Measurements from ENCODE around the gene KHDRBS2.

DNA sequence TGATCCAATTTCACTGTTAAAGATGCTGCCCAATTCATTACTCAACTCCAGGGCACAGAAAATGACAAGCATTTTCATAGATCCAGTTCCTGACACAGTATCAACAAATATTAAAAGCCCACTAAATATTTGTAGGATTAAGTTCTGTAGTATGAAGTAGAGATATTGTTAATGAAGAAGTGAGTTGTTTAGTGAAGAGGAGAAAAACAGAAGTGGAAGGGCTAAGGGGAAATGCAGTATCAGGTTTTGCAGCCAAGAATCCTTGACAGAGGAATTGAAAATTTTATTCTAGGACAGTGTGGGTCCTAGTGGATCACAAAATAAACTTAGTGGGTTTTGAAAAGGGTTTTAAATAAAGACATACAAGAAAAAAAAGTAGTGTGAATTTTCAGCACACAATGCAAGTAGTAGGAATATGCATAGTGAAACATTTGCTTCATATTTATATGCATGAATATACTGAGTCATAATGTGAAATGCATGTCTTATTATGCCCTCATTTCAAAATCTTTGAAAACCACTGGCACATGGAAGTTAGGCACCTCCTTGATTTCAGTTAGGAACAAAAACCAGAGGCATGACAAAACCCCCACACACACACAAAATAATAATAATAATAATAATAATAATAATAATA is 338.6 kb downstream of the KHDRBS2 start:
- TF ChIP-seq, protein P1, sequence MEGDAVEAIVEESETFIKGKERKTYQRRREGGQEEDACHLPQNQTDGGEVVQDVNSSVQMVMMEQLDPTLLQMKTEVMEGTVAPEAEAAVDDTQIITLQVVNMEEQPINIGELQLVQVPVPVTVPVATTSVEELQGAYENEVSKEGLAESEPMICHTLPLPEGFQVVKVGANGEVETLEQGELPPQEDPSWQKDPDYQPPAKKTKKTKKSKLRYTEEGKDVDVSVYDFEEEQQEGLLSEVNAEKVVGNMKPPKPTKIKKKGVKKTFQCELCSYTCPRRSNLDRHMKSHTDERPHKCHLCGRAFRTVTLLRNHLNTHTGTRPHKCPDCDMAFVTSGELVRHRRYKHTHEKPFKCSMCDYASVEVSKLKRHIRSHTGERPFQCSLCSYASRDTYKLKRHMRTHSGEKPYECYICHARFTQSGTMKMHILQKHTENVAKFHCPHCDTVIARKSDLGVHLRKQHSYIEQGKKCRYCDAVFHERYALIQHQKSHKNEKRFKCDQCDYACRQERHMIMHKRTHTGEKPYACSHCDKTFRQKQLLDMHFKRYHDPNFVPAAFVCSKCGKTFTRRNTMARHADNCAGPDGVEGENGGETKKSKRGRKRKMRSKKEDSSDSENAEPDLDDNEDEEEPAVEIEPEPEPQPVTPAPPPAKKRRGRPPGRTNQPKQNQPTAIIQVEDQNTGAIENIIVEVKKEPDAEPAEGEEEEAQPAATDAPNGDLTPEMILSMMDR (IDR thresholded peaks at IDR 0.05; ENCODE audit: low read depth, low read length), result no peak
- TF ChIP-seq POLR2A (IDR thresholded peaks at IDR 0.05; ENCODE audit: extremely low read depth, insufficient read length), result no peak
- no peak for TF ChIP-seq MYC (IDR thresholded peaks at IDR 0.05; ENCODE audit: low read depth, low read length)
